Keratinocyte (primary cell): Measurements from ENCODE around the gene GLYATL1. TPM values are rescaled to one million over a fixed set of nuclear protein-coding genes. Genes with fewer than 3 reads are reported as not detected.

ENCODE experiments used
- DNase-seq: peaks from one replicate; pipeline ENCODE4 v3.0.0-alpha.2; 2011; ENCODE audit warnings: low read depth, missing footprints, low spot score
- FAIRE-seq: peaks from 2 replicates; lab custom pipeline; 2011; peaks lifted over from hg19 to GRCh38; lab: Jason Lieb, UNC
- H2AFZ ChIP-seq: 2 replicates; pipeline ENCODE4 v1.6.0; 2012; ENCODE audit warnings: low read length, control low read depth, inconsistent platforms; ENCODE audit not compliant: control insufficient read depth
- H3K27ac ChIP-seq: 2 replicates; pipeline ENCODE4 v1.5.1; 2011; ENCODE audit warnings: low read length; ENCODE audit not compliant: control insufficient read depth, insufficient read depth
- H3K27me3 ChIP-seq: 3 replicates; pipeline ENCODE4 v1.6.0; 2011; ENCODE audit warnings: low read length; ENCODE audit not compliant: control insufficient read depth, insufficient read depth; ENCODE audit errors: extremely low read depth
- H3K36me3 ChIP-seq, 2 experiments: 2 replicates in 1 of 2; 3 replicates in 1 of 2; pipeline ENCODE4 v1.5.1; 2011; ENCODE audit warnings: low read length in 2 of 2, mild to moderate bottlenecking in 1 of 2; ENCODE audit not compliant: control insufficient read depth in 2 of 2, insufficient read depth in 2 of 2; ENCODE audit errors: extremely low read depth in 1 of 2
- H3K4me1 ChIP-seq: 3 replicates; pipeline ENCODE4 v1.5.1; 2011; ENCODE audit warnings: low read length; ENCODE audit not compliant: control insufficient read depth, insufficient read depth; ENCODE audit errors: extremely low read depth
- H3K4me2 ChIP-seq: 3 replicates; pipeline ENCODE4 v1.6.0; 2011; ENCODE audit warnings: low read depth, low read length; ENCODE audit not compliant: control insufficient read depth, insufficient read depth; ENCODE audit errors: extremely low read depth
- H3K4me3 ChIP-seq, 3 experiments: fragments of 200-600 bp in 1 of 3; sonication (generic) in 1 of 3; 2 replicates in 2 of 3; 3 replicates in 1 of 3; pipeline ENCODE4 v1.5.1; 2011 to 2016; ENCODE audit warnings: low read length in 3 of 3, mild to moderate bottlenecking in 3 of 3, control low read depth in 2 of 3, inconsistent platforms in 1 of 3, low read depth in 1 of 3, mixed read lengths in 1 of 3, mixed run types in 1 of 3, moderate library complexity in 1 of 3; ENCODE audit not compliant: control insufficient read depth in 2 of 3, insufficient read depth in 2 of 3; ENCODE audit errors: extremely low read depth in 1 of 3
- H3K79me2 ChIP-seq: 2 replicates; pipeline ENCODE4 v1.6.0; 2012; ENCODE audit warnings: low read length; ENCODE audit not compliant: control insufficient read depth, insufficient read depth
- H3K9ac ChIP-seq: 3 replicates; pipeline ENCODE4 v1.6.0; 2011; ENCODE audit warnings: low read length; ENCODE audit not compliant: control insufficient read depth, insufficient read depth; ENCODE audit errors: extremely low read depth
- H3K9me1 ChIP-seq: 3 replicates; pipeline ENCODE4 v1.6.0; 2011; ENCODE audit warnings: low read length; ENCODE audit not compliant: control insufficient read depth, insufficient read depth; ENCODE audit errors: extremely low read depth
- H3K9me3 ChIP-seq: 2 replicates; pipeline ENCODE4 v1.5.1; 2012; ENCODE audit warnings: low read depth, low read length; ENCODE audit not compliant: control insufficient read depth
- H4K20me1 ChIP-seq: 3 replicates; pipeline ENCODE4 v1.6.0; 2011; ENCODE audit warnings: low read length; ENCODE audit not compliant: control insufficient read depth, insufficient read depth; ENCODE audit errors: extremely low read depth
- EZH2 ChIP-seq: IDR thresholded peaks from one replicate; pipeline ENCODE4 v1.6.1; 2012; ENCODE audit warnings: inconsistent platforms, mild to moderate bottlenecking, low read length, moderate library complexity
- dilution Hi-C: fragments of 300-500 bp; cut with MboI; formaldehyde crosslinking; loops from one replicate; pipeline ENCODE4 v1.7.0; 2020; ENCODE audit warnings: low sequenced_read_pairs; ENCODE audit not compliant: extremely low pct_ligation_motif_present
- polyA plus RNA-seq, 5 experiments: library from polyadenylated mRNA; depleted of rRNA in 3 of 5; stranded (reverse) in 3 of 5; stranded (forward) in 1 of 5; unstranded in 1 of 5; fragments of >200 nt; gene quantifications; 1 replicate in 1 of 5; 2 replicates in 3 of 5; 3 replicates in 1 of 5; pipeline versions ENCODE4 v1.2.1 to v1.2.3, GENCODE V29; 2011 to 2012; ENCODE audit warnings: missing spikeins in 2 of 5, low read depth in 1 of 5, low replicate concordance in 1 of 5
- TF ChIP-seq, protein P1 (sequence below), 3 experiments: IDR thresholded peaks in 1 of 3; conservative IDR thresholded peaks in 1 of 3; optimal IDR thresholded peaks in 1 of 3; 2 replicates in 2 of 3; 3 replicates in 1 of 3; pipeline versions ENCODE3 to v1.5.1; 2011; ENCODE audit warnings: low read length in 3 of 3, mild to moderate bottlenecking in 3 of 3, moderate library complexity in 2 of 3, control low read depth in 1 of 3, inconsistent platforms in 1 of 3; ENCODE audit not compliant: insufficient read depth in 2 of 3; ENCODE audit errors: extremely low read depth in 1 of 3

GLYATL1 gene
- polyA plus RNA-seq, 1 donor (not counting 4 experiments of a cell fraction or from before 2014, with no cell fraction given): 0.26 TPM

GRCh38 chr11:58905721-58906547 lies 33.4 kb upstream of the GLYATL1 start:
- FAIRE-seq: peak; percentile 80
- Histone ChIP-seq H3K9me1 (no peaks in the 10 kb centered on the region), H3K4me2 (peak overlapping the region; percentile 77), H3K4me3 (peak overlapping the region in 2 of 3 experiments; percentile 20 to 62), H3K9ac (peak overlapping the region; percentile 53), H3K4me1 (peaks cover 8% of the 10 kb centered on the region), H3K9me3 (no peaks in the 10 kb centered on the region), H2AFZ (peak overlapping the region; percentile 53), H3K36me3 (no peaks in the 10 kb centered on the region), H3K27ac (no peak overlapping the region), H3K27me3 (no peaks in the 10 kb centered on the region), H3K79me2 (no peaks in the 10 kb centered on the region), H4K20me1 (no peaks in the 10 kb centered on the region)
- no peak for DNase-seq
- dilution Hi-C loops: no loop called here
- TF ChIP-seq, protein P1, sequence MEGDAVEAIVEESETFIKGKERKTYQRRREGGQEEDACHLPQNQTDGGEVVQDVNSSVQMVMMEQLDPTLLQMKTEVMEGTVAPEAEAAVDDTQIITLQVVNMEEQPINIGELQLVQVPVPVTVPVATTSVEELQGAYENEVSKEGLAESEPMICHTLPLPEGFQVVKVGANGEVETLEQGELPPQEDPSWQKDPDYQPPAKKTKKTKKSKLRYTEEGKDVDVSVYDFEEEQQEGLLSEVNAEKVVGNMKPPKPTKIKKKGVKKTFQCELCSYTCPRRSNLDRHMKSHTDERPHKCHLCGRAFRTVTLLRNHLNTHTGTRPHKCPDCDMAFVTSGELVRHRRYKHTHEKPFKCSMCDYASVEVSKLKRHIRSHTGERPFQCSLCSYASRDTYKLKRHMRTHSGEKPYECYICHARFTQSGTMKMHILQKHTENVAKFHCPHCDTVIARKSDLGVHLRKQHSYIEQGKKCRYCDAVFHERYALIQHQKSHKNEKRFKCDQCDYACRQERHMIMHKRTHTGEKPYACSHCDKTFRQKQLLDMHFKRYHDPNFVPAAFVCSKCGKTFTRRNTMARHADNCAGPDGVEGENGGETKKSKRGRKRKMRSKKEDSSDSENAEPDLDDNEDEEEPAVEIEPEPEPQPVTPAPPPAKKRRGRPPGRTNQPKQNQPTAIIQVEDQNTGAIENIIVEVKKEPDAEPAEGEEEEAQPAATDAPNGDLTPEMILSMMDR (optimal IDR thresholded peaks at IDR 0.05 in 1 of 3, IDR thresholded peaks at IDR 0.05 in 1 of 3, conservative IDR thresholded peaks at IDR 0.05 in 1 of 3; ENCODE audit: extremely low read depth in 1 of 3, insufficient read depth in 2 of 3, low read length in 3 of 3): peak; percentile 27 to 52 (median 48)
- no peak for TF ChIP-seq EZH2

DNA sequence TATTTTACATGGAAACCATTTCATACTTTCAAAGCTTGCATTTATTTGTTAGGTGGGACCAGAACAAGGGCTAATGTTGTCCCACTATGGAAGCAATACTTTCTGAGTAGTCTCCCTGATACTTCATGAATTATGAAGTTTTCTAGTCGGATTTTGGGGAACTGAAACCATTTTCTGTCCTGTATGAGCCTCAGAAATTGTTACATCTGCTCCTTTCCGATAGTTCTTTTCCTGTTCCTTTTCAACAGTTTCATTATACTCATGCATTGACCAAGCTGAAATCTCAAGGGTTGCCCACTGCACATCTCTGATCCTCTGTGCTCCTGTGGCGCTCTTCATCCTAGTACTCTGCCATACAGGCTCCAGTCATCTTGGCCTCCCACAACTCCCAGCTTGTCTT lies 31.5 kb upstream of the GLYATL1 start:
- DNase-seq: no peak
- Histone ChIP-seq H4K20me1 (no peaks in the 10 kb centered on the region), H3K4me2 (no peak overlapping the region), H3K27ac (no peak overlapping the region), H3K27me3 (no peaks in the 10 kb centered on the region), H2AFZ (no peak overlapping the region), H3K36me3 (no peaks in the 10 kb centered on the region), H3K9me1 (no peaks in the 10 kb centered on the region), H3K9me3 (no peaks in the 10 kb centered on the region), H3K4me1 (peaks cover 13% of the 10 kb centered on the region), H3K9ac (no peak overlapping the region), H3K4me3 (no peak overlapping the region), H3K79me2 (no peaks in the 10 kb centered on the region)
- TF ChIP-seq, protein P1 (optimal IDR thresholded peaks at IDR 0.05 in 1 of 3, IDR thresholded peaks at IDR 0.05 in 1 of 3, conservative IDR thresholded peaks at IDR 0.05 in 1 of 3; ENCODE audit: extremely low read depth in 1 of 3, insufficient read depth in 2 of 3, low read length in 3 of 3): no peak
- no peak for TF ChIP-seq EZH2
- dilution Hi-C loops: no loop called here
- no peak for FAIRE-seq
